ENCODE measurements around the gene CASTOR2. TPM values are rescaled to one million over a fixed set of nuclear protein-coding genes. Genes with fewer than 3 reads are reported as not detected.
A peak's percentile ranks its signal among the peaks of the same experiment; 100 is the strongest.

CASTOR2 gene
- total RNA-seq, 4 donors from 2014 or later, result 9.6 to 17.7 (median 13.3) TPM

GRCh38 chr7:75028299-75028698 lies 63.8 kb downstream of the CASTOR2 start:
- no peak for DNase-seq (ENCODE audit: low spot score in 2 of 2)
- 78 to 84% methylated on average over 9 of the region's 9 CpGs for WGBS, 2 donors
- H3K36me3 ChIP-seq, result peaks cover 0 to 82% (median 0%) of the 10 kb centered on the region in 3 donors
- peaks cover 0 to 5% (median 0%) of the 10 kb centered on the region in 4 donors for H3K9me3 ChIP-seq
- H3K27me3 ChIP-seq, result no peaks in the 10 kb centered on the region
- TF ChIP-seq EP300 (IDR thresholded peaks at IDR 0.05) (no peak), POLR2A (IDR thresholded peaks at IDR 0.05) (no peak), CTCF (IDR thresholded peaks at IDR 0.05) (no peak)
- H3K27ac ChIP-seq, result no peak overlapping the region
- no peak overlapping the region for H3K4me3 ChIP-seq
- no peaks in the 10 kb centered on the region for H3K4me1 ChIP-seq

- Histone ChIP-seq H3K4me3 (no peak overlapping the region), H3K27me3 (no peaks in the 10 kb centered on the region), H3K27ac (no peak overlapping the region), H3K36me3 (peaks cover 0 to 43% (median 0%) of the 10 kb centered on the region in 3 donors), H3K4me1 (no peaks in the 10 kb centered on the region), H3K9me3 (peaks cover 0 to 5% (median 0%) of the 10 kb centered on the region in 4 donors)
- no peak for DNase-seq (ENCODE audit: low spot score in 2 of 2)
- WGBS, 2 donors, result 67 to 70% methylated on average over 8 of the region's 8 CpGs
- TF ChIP-seq CTCF (IDR thresholded peaks at IDR 0.05) (peak in 1 of 5 experiments; percentile 3), POLR2A (IDR thresholded peaks at IDR 0.05) (no peak), EP300 (IDR thresholded peaks at IDR 0.05) (no peak)
Measured at GRCh38 chr7:75033064-75033463, 68.6 kb downstream of the CASTOR2 start.

- H3K27me3 ChIP-seq, result no peaks in the 10 kb centered on the region
- no peak overlapping the region for H3K4me3 ChIP-seq
- H3K9me3 ChIP-seq, result peaks cover 0 to 5% (median 0%) of the 10 kb centered on the region in 4 donors
- H3K4me1 ChIP-seq, result no peaks in the 10 kb centered on the region
- DNase-seq (ENCODE audit: low spot score in 2 of 2), result no peak
- H3K27ac ChIP-seq, result no peak overlapping the region
- peaks cover 0 to 35% (median 0%) of the 10 kb centered on the region in 3 donors for H3K36me3 ChIP-seq
- WGBS, 2 donors, result 75% methylated on average over 8 of the region's 8 CpGs
- TF ChIP-seq EP300 (IDR thresholded peaks at IDR 0.05), result no peak
- TF ChIP-seq CTCF (IDR thresholded peaks at IDR 0.05), result no peak
- TF ChIP-seq POLR2A (IDR thresholded peaks at IDR 0.05), result no peak
Measured at GRCh38 chr7:75033826-75034225, 69.3 kb downstream of the CASTOR2 start.

GRCh38 chr7:75038508-75038907 lies 74.0 kb downstream of the CASTOR2 start:
- TF ChIP-seq CTCF (IDR thresholded peaks at IDR 0.05) (no peak), POLR2A (IDR thresholded peaks at IDR 0.05) (no peak), EP300 (IDR thresholded peaks at IDR 0.05) (no peak)
- H3K4me1 ChIP-seq, result peaks cover 0 to 7% (median 0%) of the 10 kb centered on the region in 4 donors
- 78 to 88% methylated on average over 8 of the region's 8 CpGs for WGBS, 2 donors
- H3K36me3 ChIP-seq, result peaks cover 0 to 25% (median 0%) of the 10 kb centered on the region in 3 donors
- H3K27me3 ChIP-seq, result no peaks in the 10 kb centered on the region
- H3K4me3 ChIP-seq, result no peak overlapping the region
- no peaks in the 10 kb centered on the region for H3K9me3 ChIP-seq
- no peak overlapping the region for H3K27ac ChIP-seq
- no peak for DNase-seq (ENCODE audit: low spot score in 2 of 2)

GRCh38 chr7:75039166-75039565 lies 74.7 kb downstream of the CASTOR2 start:
- Histone ChIP-seq H3K4me3 (no peak overlapping the region), H3K36me3 (peaks cover 0 to 29% (median 0%) of the 10 kb centered on the region in 3 donors), H3K27ac (no peak overlapping the region), H3K9me3 (no peaks in the 10 kb centered on the region), H3K27me3 (no peaks in the 10 kb centered on the region), H3K4me1 (peaks cover 0 to 7% (median 0%) of the 10 kb centered on the region in 4 donors)
- TF ChIP-seq CTCF (IDR thresholded peaks at IDR 0.05) (no peak), EP300 (IDR thresholded peaks at IDR 0.05) (no peak), POLR2A (IDR thresholded peaks at IDR 0.05) (no peak)
- WGBS, 2 donors, result 94 to 95% methylated on average over 10 of the region's 10 CpGs
- DNase-seq (ENCODE audit: low spot score in 2 of 2), result no peak

All from tibial nerve (tissue), 4 donors.